Fibroblast of lung (primary cell): ENCODE data around the gene NOP9. TPM values are rescaled to one million over a fixed set of nuclear protein-coding genes. Genes with fewer than 3 reads are reported as not detected.
A peak's percentile ranks its signal among the peaks of the same experiment; 100 is the strongest.

Source experiments
- DNase-seq, 2 donors: peaks; one replicate each; pipeline versions ENCODE4 v3.0.0 to v3.0.0-alpha.2; 2010; ENCODE audit warnings: low read depth in 2 of 2
- H2AFZ ChIP-seq: 2 replicates; pipeline ENCODE4 v1.5.1; 2012; ENCODE audit warnings: low read length, control low read depth, inconsistent platforms
- H3K27ac ChIP-seq: 2 replicates; pipeline ENCODE4 v1.5.1; 2011; ENCODE audit warnings: low read length, control low read depth; ENCODE audit not compliant: insufficient read depth
- H3K27me3 ChIP-seq: 2 replicates; pipeline ENCODE4 v1.5.1; 2011; ENCODE audit warnings: mild to moderate bottlenecking, low read length; ENCODE audit not compliant: control insufficient read depth, insufficient read depth
- H3K36me3 ChIP-seq: 2 replicates; pipeline ENCODE4 v1.5.1; 2011; ENCODE audit warnings: low read length; ENCODE audit not compliant: control insufficient read depth, insufficient read depth
- H3K4me1 ChIP-seq: 2 replicates; pipeline ENCODE4 v1.5.1; 2011; ENCODE audit warnings: low read length; ENCODE audit not compliant: control insufficient read depth, insufficient read depth; ENCODE audit errors: extremely low read depth
- H3K4me2 ChIP-seq: 2 replicates; pipeline ENCODE4 v1.5.1; 2011; ENCODE audit warnings: low read length, control low read depth; ENCODE audit not compliant: insufficient read depth; ENCODE audit errors: extremely low read depth
- H3K4me3 ChIP-seq, 4 experiments: fragments of 200-600 bp in 1 of 4; sonication (generic) in 1 of 4; replicated peaks in 1 of 4; 2 replicates each; pipeline ENCODE4 v1.5.1; 2011 to 2016; ENCODE audit warnings: low read length in 4 of 4, low read depth in 3 of 4, mild to moderate bottlenecking in 3 of 4, control low read depth in 2 of 4, inconsistent platforms in 1 of 4, mixed read lengths in 1 of 4; ENCODE audit not compliant: insufficient read depth in 1 of 4; ENCODE audit errors: control extremely low read depth in 1 of 4
- H3K79me2 ChIP-seq: 2 replicates; pipeline ENCODE4 v1.5.1; 2012; ENCODE audit warnings: mild to moderate bottlenecking, low read length, inconsistent platforms; ENCODE audit not compliant: control insufficient read depth, insufficient read depth
- H3K9ac ChIP-seq: 2 replicates; pipeline ENCODE4 v1.5.1; 2011; ENCODE audit warnings: mild to moderate bottlenecking, low read length, control low read depth; ENCODE audit not compliant: insufficient read depth
- H3K9me3 ChIP-seq: 2 replicates; pipeline ENCODE4 v1.5.1; 2012; ENCODE audit warnings: low read depth, low read length; ENCODE audit not compliant: control insufficient read depth, insufficient read depth
- H4K20me1 ChIP-seq: 2 replicates; pipeline ENCODE4 v1.5.1; 2011; ENCODE audit warnings: low read length; ENCODE audit not compliant: control insufficient read depth, insufficient read depth; ENCODE audit errors: extremely low read depth
- CTCF ChIP-seq, 2 donors: IDR thresholded peaks in 1 of 2; conservative IDR thresholded peaks in 1 of 2; 1 replicate in 1 of 2; 2 replicates in 1 of 2; pipeline ENCODE4 v1.5.1; 2011 to 2012; ENCODE audit warnings: low read length in 2 of 2, control low read depth in 1 of 2, inconsistent platforms in 1 of 2, low read depth in 1 of 2, mild to moderate bottlenecking in 1 of 2
- EZH2 ChIP-seq: IDR thresholded peaks from 2 replicates; pipeline ENCODE4 v1.5.1; 2012; ENCODE audit warnings: low read length, control low read depth, mild to moderate bottlenecking; ENCODE audit errors: missing control alignments
- polyA plus RNA-seq, 2 donors: library from polyadenylated mRNA; depleted of rRNA in 1 of 2; stranded (reverse) in 1 of 2; unstranded in 1 of 2; fragments of >200 nt; gene quantifications; 2 replicates each; pipeline ENCODE4 v1.2.1, GENCODE V29; 2011 to 2012; ENCODE audit warnings: missing spikeins in 1 of 2
- total RNA-seq: library from RNA; depleted of rRNA; stranded (reverse); fragments of >200 nt; gene quantifications from 2 replicates; pipeline ENCODE4 v1.2.1, GENCODE V29; 2014

The NOP9 gene
- total and polyA plus RNA-seq, 2 donors (not counting 1 experiment from before 2014, with no cell fraction given): 8.0 to 16.2 TPM

DNA sequence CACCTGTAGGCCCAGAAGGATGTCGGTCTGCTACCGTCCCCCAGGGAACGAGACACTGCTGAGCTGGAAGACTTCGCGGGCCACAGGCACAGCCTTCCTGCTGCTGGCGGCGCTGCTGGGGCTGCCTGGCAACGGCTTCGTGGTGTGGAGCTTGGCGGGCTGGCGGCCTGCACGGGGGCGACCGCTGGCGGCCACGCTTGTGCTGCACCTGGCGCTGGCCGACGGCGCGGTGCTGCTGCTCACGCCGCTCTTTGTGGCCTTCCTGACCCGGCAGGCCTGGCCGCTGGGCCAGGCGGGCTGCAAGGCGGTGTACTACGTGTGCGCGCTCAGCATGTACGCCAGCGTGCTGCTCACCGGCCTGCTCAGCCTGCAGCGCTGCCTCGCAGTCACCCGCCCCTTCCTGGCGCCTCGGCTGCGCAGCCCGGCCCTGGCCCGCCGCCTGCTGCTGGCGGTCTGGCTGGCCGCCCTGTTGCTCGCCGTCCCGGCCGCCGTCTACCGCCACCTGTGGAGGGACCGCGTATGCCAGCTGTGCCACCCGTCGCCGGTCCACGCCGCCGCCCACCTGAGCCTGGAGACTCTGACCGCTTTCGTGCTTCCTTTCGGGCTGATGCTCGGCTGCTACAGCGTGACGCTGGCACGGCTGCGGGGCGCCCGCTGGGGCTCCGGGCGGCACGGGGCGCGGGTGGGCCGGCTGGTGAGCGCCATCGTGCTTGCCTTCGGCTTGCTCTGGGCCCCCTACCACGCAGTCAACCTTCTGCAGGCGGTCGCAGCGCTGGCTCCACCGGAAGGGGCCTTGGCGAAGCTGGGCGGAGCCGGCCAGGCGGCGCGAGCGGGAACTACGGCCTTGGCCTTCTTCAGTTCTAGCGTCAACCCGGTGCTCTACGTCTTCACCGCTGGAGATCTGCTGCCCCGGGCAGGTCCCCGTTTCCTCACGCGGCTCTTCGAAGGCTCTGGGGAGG lies 11.3 kb downstream of the NOP9 start, which contains the start of gene LTB4R:
Gene LTB4R (plus strand): TSS at position 857 of the 959 bp plus-strand sequence. CDS start 4,150 bp downstream, outside the sequence.
- Histone ChIP-seq H3K4me3 (peak within 1 kb of the TSS in 1 of 4 experiments; percentile 42), H3K36me3 (peaks cover 2% of the 10 kb centered on the region), H3K27ac (peak within 1 kb of the TSS; percentile 10), H3K27me3 (no peaks in the 10 kb centered on the region), H3K9ac (no peak within 1 kb of the TSS), H3K4me2 (peak within 1 kb of the TSS; percentile 51), H4K20me1 (no peaks in the 10 kb centered on the region), H2AFZ (no peak within 1 kb of the TSS), H3K4me1 (peaks cover 12% of the 10 kb centered on the region), H3K9me3 (no peaks in the 10 kb centered on the region), H3K79me2 (no peaks in the 10 kb centered on the region)
- DNase-seq: peak; percentile 77 to 82
- no peak for TF ChIP-seq EZH2
- TF ChIP-seq CTCF (conservative IDR thresholded peaks at IDR 0.05 in 1 of 2, IDR thresholded peaks at IDR 0.05 in 1 of 2; ENCODE audit: low read depth in 1 of 2, low read length in 2 of 2): peak in 1 of 2 donors; percentile 9

DNA sequence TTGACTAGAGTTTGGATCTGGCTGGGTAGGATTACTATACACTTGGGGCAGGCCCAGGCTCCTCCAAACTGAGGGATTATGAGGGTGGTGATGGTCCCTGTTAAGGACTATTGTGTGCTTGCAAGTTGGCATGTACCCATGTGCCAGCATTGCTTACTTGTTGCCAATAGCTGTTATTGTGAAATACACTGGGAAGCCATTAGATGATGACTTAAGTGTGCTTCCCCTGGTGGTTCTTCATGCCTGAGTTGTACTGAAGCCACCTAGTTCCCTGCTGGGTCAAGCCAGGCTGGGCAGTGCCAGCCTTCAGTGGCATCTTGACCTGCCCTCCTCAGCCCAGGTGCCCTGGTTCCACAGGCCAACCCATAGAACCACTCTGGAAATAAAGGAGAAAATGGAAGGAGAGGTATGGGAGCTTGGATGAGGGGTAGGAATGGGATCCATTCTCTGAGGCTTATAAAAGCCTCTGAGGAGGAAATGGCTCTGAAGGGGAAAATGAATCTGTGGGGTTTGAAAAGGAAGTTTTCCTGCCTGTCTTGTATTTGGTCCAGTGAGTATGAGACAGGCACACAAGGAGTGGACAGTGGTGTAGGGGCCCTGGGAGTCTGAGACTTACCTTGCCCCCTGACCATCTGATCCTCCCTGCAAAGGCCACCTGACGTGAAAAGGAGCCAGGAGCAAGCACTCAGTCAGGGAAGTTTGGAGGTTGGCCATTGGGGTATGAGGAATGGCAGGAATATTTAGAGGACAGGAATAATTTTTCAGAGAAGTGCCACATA lies 12.4 kb downstream of the NOP9 start:
- TF ChIP-seq EZH2 (no peak), CTCF (conservative IDR thresholded peaks at IDR 0.05 in 1 of 2, IDR thresholded peaks at IDR 0.05 in 1 of 2; ENCODE audit: low read depth in 1 of 2, low read length in 2 of 2) (no peak)
- no peak overlapping the region for H2AFZ ChIP-seq
- no peak overlapping the region for H3K9ac ChIP-seq
- no peak overlapping the region for H3K27ac ChIP-seq
- H3K4me1 ChIP-seq: peaks cover 13% of the 10 kb centered on the region
- H3K27me3 ChIP-seq: no peaks in the 10 kb centered on the region
- H3K36me3 ChIP-seq: peaks cover 2% of the 10 kb centered on the region
- peak in 1 of 2 donors; percentile 29 for DNase-seq
- no peaks in the 10 kb centered on the region for H3K79me2 ChIP-seq
- no peaks in the 10 kb centered on the region for H4K20me1 ChIP-seq
- H3K4me3 ChIP-seq: no peak overlapping the region
- H3K9me3 ChIP-seq: no peaks in the 10 kb centered on the region
- no peak overlapping the region for H3K4me2 ChIP-seq
